Ascending aorta (tissue), 2 donors: ENCODE measurements around the gene LAMC1. TPM values are rescaled to one million over a fixed set of nuclear protein-coding genes. Genes with fewer than 3 reads are reported as not detected.

ENCODE experiments used
- DNase-seq, 2 donors: peaks; one replicate each; pipeline ENCODE4 v3.0.0-alpha.2; 2019; ENCODE audit warnings: low spot score in 2 of 2
- H3K27ac ChIP-seq, 2 donors: fragments of 200-600 bp; sonication (generic); one replicate each; pipeline ENCODE4 v1.5.1; 2016 to 2017; ENCODE audit warnings: mild to moderate bottlenecking in 1 of 2
- H3K27me3 ChIP-seq: fragments of 200-600 bp; sonication (generic); one replicate; pipeline ENCODE4 v1.5.1; 2017
- H3K36me3 ChIP-seq, 2 donors: fragments of 200-600 bp; sonication (generic); one replicate each; pipeline ENCODE4 v1.5.1; 2016
- H3K4me1 ChIP-seq, 2 donors: fragments of 200-600 bp; sonication (generic); one replicate each; pipeline ENCODE4 v1.5.1; 2016 to 2017; ENCODE audit warnings: mild to moderate bottlenecking in 1 of 2
- H3K4me3 ChIP-seq, 2 donors: fragments of 200-600 bp; sonication (generic); one replicate each; pipeline ENCODE4 v1.5.1; 2016 to 2017; ENCODE audit warnings: mild to moderate bottlenecking in 1 of 2
- H3K9me3 ChIP-seq, 2 donors: fragments of 200-600 bp; sonication (generic); one replicate each; pipeline ENCODE4 v1.5.1; 2016
- CTCF ChIP-seq, 3 experiments: fragments of 200-600 bp in 2 of 3; fragments of 450-650 bp in 1 of 3; sonication (generic) in 2 of 3; IDR thresholded peaks; one replicate each; pipeline ENCODE4 v1.5.1; 2016 to 2019; ENCODE audit warnings: antibody characterized with exemption in 3 of 3, mild to moderate bottlenecking in 1 of 3, moderate library complexity in 1 of 3
- intact Hi-C: fragments of 100-400 bp; cut with DNase I; formaldehyde crosslinking; loops from one replicate; pipeline ENCODE4 v1.15.1; 2023
- total RNA-seq: library from RNA; depleted of rRNA; stranded (reverse); fragments of >200 nt; gene quantifications from one replicate; pipeline ENCODE4 v1.1.0, GENCODE V29; 2016

The LAMC1 gene
- total RNA-seq, 1 donor from 2014 or later: 166 TPM

- no peak for TF ChIP-seq CTCF (IDR thresholded peaks at IDR 0.05)
Measured at GRCh38 chr1:183021405-183022201, 1.6 kb upstream of the LAMC1 start.

GRCh38 chr1:183022202-183023145 lies 746 bp upstream of the LAMC1 start:
- DNase-seq: peak; percentile 68 to 96
- no peaks in the 10 kb centered on the region for H3K9me3 ChIP-seq
- no peaks in the 10 kb centered on the region for H3K36me3 ChIP-seq
- no peaks in the 10 kb centered on the region for H3K27me3 ChIP-seq
- peak overlapping the region; percentile 87 to 100 for H3K4me3 ChIP-seq
- no peak for TF ChIP-seq CTCF (IDR thresholded peaks at IDR 0.05)
- peak overlapping the region; percentile 100 for H3K27ac ChIP-seq
- intact Hi-C loops: loop anchor here (2.0 to 10.0 kb wide), 6 partner anchors 55 to 612 kb away; partner anchors contain the start of genes ARPC5 and SMG7
- H3K4me1 ChIP-seq: peaks cover 0 to 9% of the 10 kb centered on the region in 2 donors

More at GRCh38 chr1:183021405-183022201, 1.6 kb upstream of the LAMC1 start:
- Histone ChIP-seq H3K4me1 (peaks cover 0 to 9% of the 10 kb centered on the region in 2 donors), H3K27me3 (no peaks in the 10 kb centered on the region), H3K9me3 (no peaks in the 10 kb centered on the region), H3K36me3 (no peaks in the 10 kb centered on the region), H3K4me3 (peak overlapping the region; percentile 87 to 100), H3K27ac (peak overlapping the region; percentile 100)
- no peak for DNase-seq
- intact Hi-C loops: loop anchor here (2.0 to 10.0 kb wide), 6 partner anchors 56 to 613 kb away; partner anchors contain the start of genes ARPC5 and SMG7

- Histone ChIP-seq H3K9me3 (no peaks in the 10 kb centered on the region), H3K4me1 (peaks cover 0 to 20% of the 10 kb centered on the region in 2 donors), H3K36me3 (no peaks in the 10 kb centered on the region), H3K27me3 (no peaks in the 10 kb centered on the region), H3K27ac (peak overlapping the region; percentile 100), H3K4me3 (peak overlapping the region; percentile 87 to 100)
- intact Hi-C loops: loop anchor here (2.0 to 10.0 kb wide), 6 partner anchors 54 to 611 kb away; partner anchors contain the start of genes ARPC5 and SMG7
- peak in 1 of 2 donors; percentile 82 for DNase-seq
- TF ChIP-seq CTCF (IDR thresholded peaks at IDR 0.05): peak; percentile 26 to 51 (median 35)
Measured at GRCh38 chr1:183023601-183024316, 539 bp downstream of the LAMC1 start.

GRCh38 chr1:183024317-183025009 lies 1.2 kb downstream of the LAMC1 start:
- no peak for TF ChIP-seq CTCF (IDR thresholded peaks at IDR 0.05)
- Histone ChIP-seq H3K27me3 (no peaks in the 10 kb centered on the region), H3K4me1 (peaks cover 0 to 24% of the 10 kb centered on the region in 2 donors), H3K36me3 (no peaks in the 10 kb centered on the region), H3K27ac (peak overlapping the region; percentile 100), H3K4me3 (peak overlapping the region; percentile 87 to 100), H3K9me3 (no peaks in the 10 kb centered on the region)
- DNase-seq: no peak
- intact Hi-C loops: loop anchor here (5.0 to 10.0 kb wide), 5 partner anchors 53 to 610 kb away; partner anchors contain the start of genes ARPC5 and SMG7
